ENCODE data around the gene LDLRAD4.

LDLRAD4 gene

DNA sequence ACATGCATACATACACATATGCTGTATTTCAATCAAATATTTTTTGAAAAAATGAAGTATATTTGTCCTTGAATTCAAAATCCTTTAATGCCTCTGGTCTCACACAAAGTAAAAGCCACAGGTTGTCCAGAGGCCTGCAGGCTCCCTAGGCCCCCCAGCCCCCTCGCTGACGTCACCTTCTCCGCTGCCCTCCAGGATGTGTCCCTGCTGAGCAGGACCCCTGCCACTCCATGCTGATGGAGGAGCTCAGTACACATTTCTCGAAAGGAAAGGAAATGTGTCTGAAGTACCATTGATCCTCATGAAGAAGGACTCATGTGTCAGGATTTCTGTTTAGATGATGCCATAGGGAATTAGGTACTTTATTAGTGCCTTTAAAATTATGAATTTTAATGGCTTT lies 212.1 kb downstream of the LDLRAD4 start:
- in situ Hi-C loops (cut with MboI; ENCODE audit: low sequenced_read_pairs), result no loop called here
- Histone ChIP-seq H3K9me3 (no peaks in the 10 kb centered on the region), H3K4me3 (no peak overlapping the region), H3K27me3 (ENCODE audit: low read depth) (no peaks in the 10 kb centered on the region), H3K36me3 (replicated peaks) (no peaks in the 10 kb centered on the region), H3K4me1 (no peaks in the 10 kb centered on the region)
- no peak for DNase-seq (ENCODE audit: low spot score in 2 of 2)

DNA sequence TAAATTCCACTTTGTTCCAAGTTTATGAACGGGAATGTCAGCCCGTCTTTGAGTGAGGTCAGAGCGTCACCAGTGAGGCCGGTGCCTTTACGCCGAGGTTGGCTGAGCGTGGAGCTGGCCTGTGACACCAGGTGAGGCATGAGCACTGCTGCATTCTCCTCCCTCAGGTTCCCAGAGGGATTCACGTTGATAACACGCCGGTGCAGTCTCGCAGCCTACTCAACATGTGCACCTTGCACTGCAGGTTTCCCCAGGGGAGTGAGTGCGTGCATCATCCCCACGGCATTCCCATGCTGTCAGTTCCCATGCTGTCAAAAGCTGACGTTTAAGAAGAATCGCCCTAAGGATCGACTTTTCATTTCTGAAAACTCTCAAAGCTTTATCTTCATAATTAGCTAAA lies 213.3 kb downstream of the LDLRAD4 start:
- Histone ChIP-seq H3K36me3 (replicated peaks) (no peaks in the 10 kb centered on the region), H3K4me3 (no peak overlapping the region), H3K9me3 (no peaks in the 10 kb centered on the region), H3K27me3 (ENCODE audit: low read depth) (no peaks in the 10 kb centered on the region), H3K4me1 (no peaks in the 10 kb centered on the region)
- in situ Hi-C loops (cut with MboI; ENCODE audit: low sequenced_read_pairs), result no loop called here
- DNase-seq (ENCODE audit: low spot score in 2 of 2), result no peak

DNA sequence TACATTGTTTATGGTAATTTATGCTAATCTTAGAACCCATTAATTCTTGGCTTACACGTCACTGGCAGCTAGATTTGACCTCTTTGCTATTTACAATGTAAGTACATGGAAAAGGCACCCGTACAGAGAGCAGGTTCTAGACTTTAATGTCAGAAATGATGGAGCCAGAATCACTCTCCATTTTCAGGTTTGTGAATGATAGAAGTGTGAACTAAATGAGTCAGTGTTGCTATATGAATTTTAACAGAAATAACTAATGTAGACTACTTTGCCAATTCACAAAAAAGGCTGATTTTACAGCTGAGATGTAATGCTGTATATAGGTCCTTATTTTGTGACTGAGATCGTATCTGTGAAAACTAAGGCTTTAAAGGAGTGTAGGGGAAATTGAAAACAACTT lies 214.6 kb downstream of the LDLRAD4 start:
- H3K27me3 ChIP-seq (ENCODE audit: low read depth), result no peaks in the 10 kb centered on the region
- H3K36me3 ChIP-seq (replicated peaks), result no peaks in the 10 kb centered on the region
- no peaks in the 10 kb centered on the region for H3K4me1 ChIP-seq
- no peaks in the 10 kb centered on the region for H3K9me3 ChIP-seq
- no peak overlapping the region for H3K4me3 ChIP-seq
- DNase-seq (ENCODE audit: low spot score in 2 of 2), result no peak
- in situ Hi-C loops (cut with MboI; ENCODE audit: low sequenced_read_pairs), result no loop called here

DNA sequence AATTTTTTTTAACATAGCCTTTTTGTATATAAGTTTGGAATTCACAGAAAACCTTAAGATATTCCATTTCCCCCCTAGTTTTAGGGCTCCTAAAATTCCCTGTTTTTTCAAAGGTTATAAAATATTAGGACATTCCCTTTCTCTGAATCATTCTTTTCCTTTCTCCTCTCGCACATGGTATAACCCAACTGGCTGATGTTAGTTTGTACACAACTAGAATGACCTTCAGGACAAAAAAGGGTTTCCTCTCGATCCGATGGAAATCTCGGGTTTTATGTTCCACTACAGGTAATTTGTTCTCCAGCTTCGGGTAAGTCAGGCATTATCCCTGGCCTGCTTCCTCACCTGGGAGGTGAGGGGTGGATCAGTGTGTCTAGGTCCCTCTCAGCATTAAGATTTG lies 215.1 kb downstream of the LDLRAD4 start:
- H3K9me3 ChIP-seq, result no peaks in the 10 kb centered on the region
- no peak for DNase-seq (ENCODE audit: low spot score in 2 of 2)
- no peaks in the 10 kb centered on the region for H3K4me1 ChIP-seq
- in situ Hi-C loops (cut with MboI; ENCODE audit: low sequenced_read_pairs), result no loop called here
- H3K36me3 ChIP-seq (replicated peaks), result no peaks in the 10 kb centered on the region
- H3K27me3 ChIP-seq (ENCODE audit: low read depth), result no peaks in the 10 kb centered on the region
- no peak overlapping the region for H3K4me3 ChIP-seq

- in situ Hi-C loops (cut with MboI; ENCODE audit: low sequenced_read_pairs), result no loop called here
- no peak for DNase-seq (ENCODE audit: low spot score in 2 of 2)
These were observed 216.3 kb downstream of the LDLRAD4 start for GRCh38 chr18:13434854-13435253.

DNA sequence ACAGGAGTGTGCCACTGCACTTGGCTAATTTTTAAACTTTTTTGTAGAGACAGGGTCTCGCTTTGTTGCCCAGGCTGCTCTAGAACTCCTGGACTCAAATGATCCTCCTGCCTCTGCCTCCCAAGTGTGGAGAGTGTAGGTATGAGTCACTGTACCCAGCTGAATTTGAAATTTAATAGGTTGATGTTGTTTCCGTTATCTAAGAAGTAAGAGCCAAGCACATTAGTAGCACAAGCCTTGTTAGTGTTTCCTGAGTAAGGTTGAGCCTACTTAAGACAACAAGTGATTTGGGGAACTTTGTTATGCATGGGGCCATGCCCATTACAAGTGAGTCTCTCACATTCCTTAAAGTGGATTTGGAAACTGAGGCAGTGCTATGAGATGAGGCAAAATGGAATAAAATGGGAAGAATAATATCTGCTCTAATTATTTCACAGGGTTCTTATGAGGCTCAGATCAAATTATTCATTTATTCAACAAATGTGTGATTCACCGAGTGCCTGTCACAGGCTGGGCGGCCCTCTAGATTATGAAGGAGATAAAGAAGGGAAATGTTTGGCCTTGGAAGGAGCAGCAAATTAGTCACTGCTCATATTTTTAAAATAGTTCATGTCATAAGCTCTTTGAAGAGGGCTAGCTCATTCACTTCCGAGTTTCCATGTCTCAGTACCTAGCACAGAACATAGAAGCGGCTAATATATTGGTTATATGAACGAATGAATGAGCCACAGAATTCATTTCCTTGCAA lies 217.2 kb downstream of the LDLRAD4 start:
- Histone ChIP-seq H3K27me3 (ENCODE audit: low read depth) (no peaks in the 10 kb centered on the region), H3K4me1 (no peaks in the 10 kb centered on the region), H3K9me3 (no peaks in the 10 kb centered on the region), H3K4me3 (no peak overlapping the region), H3K36me3 (replicated peaks) (no peaks in the 10 kb centered on the region)
- in situ Hi-C loops (cut with MboI; ENCODE audit: low sequenced_read_pairs), result no loop called here
- no peak for DNase-seq (ENCODE audit: low spot score in 2 of 2)

More at GRCh38 chr18:13434854-13435253, 216.3 kb downstream of the LDLRAD4 start:
- Histone ChIP-seq H3K4me1 (no peaks in the 10 kb centered on the region), H3K4me3 (no peak overlapping the region), H3K36me3 (replicated peaks) (no peaks in the 10 kb centered on the region), H3K9me3 (no peaks in the 10 kb centered on the region), H3K27me3 (ENCODE audit: low read depth) (no peaks in the 10 kb centered on the region)

- no peak for DNase-seq (ENCODE audit: low spot score in 2 of 2)
- H3K4me1 ChIP-seq, result no peaks in the 10 kb centered on the region
- no peak overlapping the region for H3K4me3 ChIP-seq
- H3K27me3 ChIP-seq (ENCODE audit: low read depth), result no peaks in the 10 kb centered on the region
- H3K36me3 ChIP-seq (replicated peaks), result no peaks in the 10 kb centered on the region
- no peaks in the 10 kb centered on the region for H3K9me3 ChIP-seq
- in situ Hi-C loops (cut with MboI; ENCODE audit: low sequenced_read_pairs), result no loop called here
These were observed 218.0 kb downstream of the LDLRAD4 start for GRCh38 chr18:13436576-13436975.

DNA sequence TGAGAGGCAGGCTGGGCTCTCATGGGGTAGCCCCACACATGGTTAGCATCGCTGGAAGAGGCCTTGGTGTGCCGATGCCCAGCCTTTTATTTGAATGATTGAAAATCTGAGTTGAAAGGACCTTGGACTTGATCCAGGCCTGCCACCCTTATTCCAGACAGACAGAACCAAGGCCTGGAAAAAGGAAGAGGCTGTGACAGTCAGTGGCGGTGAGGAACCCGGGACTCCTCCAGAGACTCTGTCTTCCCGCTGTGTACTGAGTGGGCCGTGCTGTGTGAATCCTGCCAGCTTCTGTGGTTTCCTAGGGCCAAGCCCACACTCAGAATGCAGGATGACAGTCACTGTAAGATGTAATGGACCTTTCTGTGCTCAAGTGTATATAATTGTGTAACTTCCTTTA lies 218.5 kb downstream of the LDLRAD4 start:
- no peak for DNase-seq (ENCODE audit: low spot score in 2 of 2)
- H3K36me3 ChIP-seq (replicated peaks), result no peaks in the 10 kb centered on the region
- in situ Hi-C loops (cut with MboI; ENCODE audit: low sequenced_read_pairs), result no loop called here
- no peak overlapping the region for H3K4me3 ChIP-seq
- no peaks in the 10 kb centered on the region for H3K4me1 ChIP-seq
- no peaks in the 10 kb centered on the region for H3K9me3 ChIP-seq
- H3K27me3 ChIP-seq (ENCODE audit: low read depth), result no peaks in the 10 kb centered on the region

- in situ Hi-C loops (cut with MboI; ENCODE audit: low sequenced_read_pairs), result no loop called here
- H3K4me1 ChIP-seq, result no peaks in the 10 kb centered on the region
These were observed 219.4 kb downstream of the LDLRAD4 start for GRCh38 chr18:13437796-13438506.

GRCh38 chr18:13438507-13439056 lies 220.0 kb downstream of the LDLRAD4 start:
- H3K9me3 ChIP-seq, result no peaks in the 10 kb centered on the region
- H3K27me3 ChIP-seq (ENCODE audit: low read depth), result no peaks in the 10 kb centered on the region
- DNase-seq (ENCODE audit: low spot score in 2 of 2), result no peak
- no peaks in the 10 kb centered on the region for H3K4me1 ChIP-seq
- in situ Hi-C loops (cut with MboI; ENCODE audit: low sequenced_read_pairs), result no loop called here
- H3K36me3 ChIP-seq (replicated peaks), result no peaks in the 10 kb centered on the region
- no peak overlapping the region for H3K4me3 ChIP-seq

More at GRCh38 chr18:13437796-13438506, 219.4 kb downstream of the LDLRAD4 start:
- H3K36me3 ChIP-seq (replicated peaks), result no peaks in the 10 kb centered on the region
- no peaks in the 10 kb centered on the region for H3K27me3 ChIP-seq (ENCODE audit: low read depth)
- H3K4me3 ChIP-seq, result no peak overlapping the region
- no peaks in the 10 kb centered on the region for H3K9me3 ChIP-seq
- DNase-seq (ENCODE audit: low spot score in 2 of 2), result no peak

DNA sequence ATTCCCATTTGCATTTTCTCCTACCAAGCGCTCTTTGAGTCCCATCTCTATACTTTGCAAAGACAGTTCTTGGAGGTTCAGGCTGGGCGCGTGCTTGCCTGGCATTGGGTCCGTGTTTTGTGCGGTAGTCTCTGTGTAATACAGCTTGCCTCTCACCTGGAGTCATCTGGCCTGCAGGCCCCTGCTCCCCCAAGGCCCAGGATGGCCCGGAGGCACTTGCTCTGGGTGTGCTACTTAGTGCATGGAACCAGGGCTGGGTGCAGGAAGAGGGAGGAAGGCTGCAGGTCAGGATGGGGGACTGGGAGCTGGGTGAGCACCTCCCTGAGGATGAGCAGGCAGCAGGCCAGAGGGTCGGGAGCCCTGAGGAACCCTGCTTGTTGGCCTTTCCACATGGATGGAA lies 220.9 kb downstream of the LDLRAD4 start:
- DNase-seq (ENCODE audit: low spot score in 2 of 2), result no peak
- H3K27me3 ChIP-seq (ENCODE audit: low read depth), result no peaks in the 10 kb centered on the region
- in situ Hi-C loops (cut with MboI; ENCODE audit: low sequenced_read_pairs), result no loop called here
- no peaks in the 10 kb centered on the region for H3K36me3 ChIP-seq (replicated peaks)
- no peaks in the 10 kb centered on the region for H3K4me1 ChIP-seq
- no peak overlapping the region for H3K4me3 ChIP-seq
- no peaks in the 10 kb centered on the region for H3K9me3 ChIP-seq

- Histone ChIP-seq H3K4me3 (no peak overlapping the region), H3K36me3 (replicated peaks) (no peaks in the 10 kb centered on the region), H3K9me3 (no peaks in the 10 kb centered on the region), H3K4me1 (no peaks in the 10 kb centered on the region), H3K27me3 (ENCODE audit: low read depth) (no peaks in the 10 kb centered on the region)
- no peak for DNase-seq (ENCODE audit: low spot score in 2 of 2)
- in situ Hi-C loops (cut with MboI; ENCODE audit: low sequenced_read_pairs), result no loop called here
These were observed 222.0 kb downstream of the LDLRAD4 start for GRCh38 chr18:13440277-13441248.

GRCh38 chr18:13441736-13442135 lies 223.2 kb downstream of the LDLRAD4 start:
- no peaks in the 10 kb centered on the region for H3K36me3 ChIP-seq (replicated peaks)
- H3K4me3 ChIP-seq, result no peak overlapping the region
- no peak for DNase-seq (ENCODE audit: low spot score in 2 of 2)
- no peaks in the 10 kb centered on the region for H3K4me1 ChIP-seq
- in situ Hi-C loops (cut with MboI; ENCODE audit: low sequenced_read_pairs), result no loop called here
- H3K27me3 ChIP-seq (ENCODE audit: low read depth), result no peaks in the 10 kb centered on the region
- H3K9me3 ChIP-seq, result no peaks in the 10 kb centered on the region

Data from HAP-1 (cell line).